Heart left ventricle (tissue), 16 donors: ENCODE results near the gene LMAN1. TPM values are rescaled to one million over a fixed set of nuclear protein-coding genes. Genes with fewer than 3 reads are reported as not detected.

Source experiments
- ATAC-seq, 4 donors: fragments of 200-7000 bp; cut with Tn5 transposase; one replicate each; pipeline ENCODE4 v1.9.1; 2020 to 2022; ENCODE audit warnings: moderate library complexity in 4 of 4, mild to moderate bottlenecking in 3 of 4, moderate number of reproducible peaks in 1 of 4
- DNase-seq, 5 donors: peaks; one replicate each; pipeline ENCODE4 v3.0.0-alpha.2; 2020
- H3K27ac ChIP-seq, 12 donors: fragments of 200-600 bp; sonication (generic) in 4 of 12; one replicate each; pipeline versions ENCODE4 v1.5.0 to v1.8.0; 2016 to 2022; ENCODE audit warnings: mild to moderate bottlenecking in 2 of 12
- H3K27me3 ChIP-seq, 9 donors: fragments of 200-600 bp; sonication (generic) in 2 of 9; one replicate each; pipeline versions ENCODE4 v1.5.1 to v1.8.0; 2016 to 2022; ENCODE audit warnings: mild to moderate bottlenecking in 3 of 9
- H3K36me3 ChIP-seq, 9 donors: fragments of 200-600 bp; sonication (generic) in 2 of 9; one replicate each; pipeline versions ENCODE4 v1.5.0 to v1.8.0; 2018 to 2022; ENCODE audit warnings: mild to moderate bottlenecking in 2 of 9
- H3K4me1 ChIP-seq, 12 donors: fragments of 200-600 bp; sonication (generic) in 4 of 12; one replicate each; pipeline versions ENCODE4 v1.5.0 to v1.8.0; 2016 to 2022; ENCODE audit warnings: mild to moderate bottlenecking in 3 of 12
- H3K4me3 ChIP-seq, 12 donors: fragments of 200-600 bp; sonication (generic) in 4 of 12; one replicate each; pipeline versions ENCODE4 v1.5.0 to v1.8.0; 2017 to 2022; ENCODE audit warnings: mild to moderate bottlenecking in 9 of 12, moderate library complexity in 4 of 12
- H3K9me3 ChIP-seq, 12 donors: fragments of 200-600 bp; sonication (generic) in 4 of 12; one replicate each; pipeline versions ENCODE4 v1.5.0 to v1.8.0; 2016 to 2022; ENCODE audit warnings: mild to moderate bottlenecking in 1 of 12
- POLR2A ChIP-seq, 2 donors: fragments of 450-650 bp; IDR thresholded peaks; one replicate each; pipeline ENCODE4 v1.6.1; 2017; ENCODE audit warnings: antibody characterized with exemption in 2 of 2, mild to moderate bottlenecking in 2 of 2, moderate library complexity in 2 of 2
- whole genome bisulfite sequencing, 4 donors: extraction: QIAGEN DNeasy Blood & Tissue Kit in 2 of 4; methylation state at CpG; one replicate each; pipeline versions ENCODE4 v1.1.5 to v1.1.7; 2013 to 2018; 5-methylcytosine and 5-hydroxymethylcytosine counted together
- intact Hi-C, 10 donors: fragments of 100-400 bp; cut with DNase I; formaldehyde crosslinking; loops; one replicate each; pipeline versions ENCODE4 v1.11.1 to v1.14.2; 2022
- polyA plus RNA-seq, 2 donors: library from polyadenylated mRNA; stranded (reverse); fragments of 200-250 nt; gene quantifications; one replicate each; pipeline ENCODE4 v1.2.3, GENCODE V29; 2013
- total RNA-seq, 9 donors: library from RNA; depleted of rRNA in 2 of 9; stranded (reverse); fragments of >200 nt in 2 of 9; fragmentation: NEBNext Ultra II Directional in 3 of 9; extraction: Animal tissue kit (Norgen Biotek cat#: 25700) in 3 of 9; gene quantifications; one replicate each; pipeline versions ENCODE4 v1.1.0 to v1.2.4, GENCODE V29; 2016 to 2023
- TF ChIP-seq, protein P1 (sequence below), 12 donors: fragments of 200-600 bp; sonication (generic) in 4 of 12; IDR thresholded peaks; one replicate each; pipeline versions ENCODE4 v1.5.0 to v1.8.0; 2018 to 2022; ENCODE audit warnings: antibody characterized with exemption in 12 of 12, mild to moderate bottlenecking in 5 of 12
- donor health status: ischemic (EF 13 %, LVEDD 7.1; RV severe dilation, severe dysfunction).
- donor health status: healthy with polysubstance abuse.
- donor health status: DM: no; HTN: yes; CAD: no.
- donor health status: DM: no; HTN: no; CAD: no.
- donor health status: ischemic (EF 25% LVEDD 6.9; RV normal size, moderate dysfunction).
- donor health status: ischemic (EF 25% LVEDD 5.7; RV mildly dilated, moderate dysfunction).
- donor health status: healthy.
- donor health status: DM: yes; HTN: yes; CAD: no.
- donor health status: ischemic (EF 35%, LVEDD 5.7; RV mildly dilated, moderate dysfunction).
- donor health status: nonischemic (EF 11% LVEDD 7.7; RV severe dilation, severe dysfunction).
- donor health status: DM: yes; HTN: yes; CAD: no.
- donor health status: PGD.
- donor health status: ischemic (EF 29% LVEDD 5.4; RV normal size, mild dysfunction).
- donor health status: nonischemic (EF 23%, LVEDD 6.1; RV moderate dilation, normal function).

Gene LMAN1
- total and polyA plus RNA-seq, 11 donors, result 16.5 to 72.9 (median 60.5) TPM

DNA sequence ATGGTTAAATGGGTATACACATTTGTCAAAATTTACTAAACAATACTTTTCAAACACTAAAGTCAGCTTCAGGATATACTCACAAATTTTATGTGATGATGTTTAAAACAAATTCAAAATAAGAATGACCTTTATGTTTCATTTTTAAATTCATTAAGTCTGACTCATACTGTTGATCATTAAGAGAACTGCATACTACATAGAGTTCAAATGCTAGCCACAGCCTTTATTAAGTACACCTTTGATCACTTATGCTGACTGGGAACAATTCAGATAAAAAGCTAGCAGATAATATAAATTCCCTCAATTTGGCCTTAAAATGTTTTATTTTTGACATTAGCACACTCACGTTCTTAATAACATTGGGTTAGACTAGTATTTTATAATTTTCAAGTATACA lies 14.1 kb downstream of the LMAN1 start:
- Histone ChIP-seq H3K9me3 (peaks cover 0 to 27% (median 4%) of the 10 kb centered on the region in 12 donors), H3K36me3 (peaks cover 3 to 96% (median 81%) of the 10 kb centered on the region in 9 donors), H3K27me3 (no peaks in the 10 kb centered on the region), H3K4me3 (no peak overlapping the region), H3K27ac (no peak overlapping the region), H3K4me1 (no peaks in the 10 kb centered on the region)
- intact Hi-C loops, result no loop called here
- no peak for TF ChIP-seq POLR2A (IDR thresholded peaks at IDR 0.05)
- TF ChIP-seq, protein P1, sequence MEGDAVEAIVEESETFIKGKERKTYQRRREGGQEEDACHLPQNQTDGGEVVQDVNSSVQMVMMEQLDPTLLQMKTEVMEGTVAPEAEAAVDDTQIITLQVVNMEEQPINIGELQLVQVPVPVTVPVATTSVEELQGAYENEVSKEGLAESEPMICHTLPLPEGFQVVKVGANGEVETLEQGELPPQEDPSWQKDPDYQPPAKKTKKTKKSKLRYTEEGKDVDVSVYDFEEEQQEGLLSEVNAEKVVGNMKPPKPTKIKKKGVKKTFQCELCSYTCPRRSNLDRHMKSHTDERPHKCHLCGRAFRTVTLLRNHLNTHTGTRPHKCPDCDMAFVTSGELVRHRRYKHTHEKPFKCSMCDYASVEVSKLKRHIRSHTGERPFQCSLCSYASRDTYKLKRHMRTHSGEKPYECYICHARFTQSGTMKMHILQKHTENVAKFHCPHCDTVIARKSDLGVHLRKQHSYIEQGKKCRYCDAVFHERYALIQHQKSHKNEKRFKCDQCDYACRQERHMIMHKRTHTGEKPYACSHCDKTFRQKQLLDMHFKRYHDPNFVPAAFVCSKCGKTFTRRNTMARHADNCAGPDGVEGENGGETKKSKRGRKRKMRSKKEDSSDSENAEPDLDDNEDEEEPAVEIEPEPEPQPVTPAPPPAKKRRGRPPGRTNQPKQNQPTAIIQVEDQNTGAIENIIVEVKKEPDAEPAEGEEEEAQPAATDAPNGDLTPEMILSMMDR (IDR thresholded peaks at IDR 0.05), result no peak
- WGBS, 4 donors, result 0 to 65% (median 0%) methylated on average over 1 of the region's 1 CpG
- no peak for DNase-seq
- ATAC-seq, result no peak

DNA sequence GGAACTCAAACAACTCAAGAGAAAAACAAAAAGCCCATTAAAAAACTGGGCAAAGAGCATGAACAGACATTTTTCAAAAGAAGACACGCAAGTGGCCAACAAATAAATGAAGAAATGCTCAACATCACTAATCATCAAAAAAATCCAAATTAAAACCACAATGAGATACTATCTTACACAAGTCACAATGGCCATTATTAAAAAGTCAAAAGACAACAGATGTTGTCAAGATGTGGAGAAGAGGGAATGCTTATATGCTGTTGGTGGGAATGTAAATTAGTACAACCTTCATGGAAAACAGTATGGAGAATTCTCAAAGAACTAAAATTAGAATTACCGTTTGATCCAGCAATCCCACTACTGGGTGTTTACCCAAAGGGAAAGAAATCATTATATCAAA lies 15.1 kb downstream of the LMAN1 start:
- Histone ChIP-seq H3K4me1 (no peaks in the 10 kb centered on the region), H3K36me3 (peaks cover 8 to 96% (median 81%) of the 10 kb centered on the region in 9 donors), H3K27me3 (no peaks in the 10 kb centered on the region), H3K4me3 (no peak overlapping the region), H3K27ac (no peak overlapping the region), H3K9me3 (peaks cover 0 to 31% (median 4%) of the 10 kb centered on the region in 12 donors)
- intact Hi-C loops, result no loop called here
- DNase-seq, result no peak
- no peak for TF ChIP-seq POLR2A (IDR thresholded peaks at IDR 0.05)
- TF ChIP-seq, protein P1 (IDR thresholded peaks at IDR 0.05), result no peak
- no peak for ATAC-seq
- WGBS, 4 donors, result 94 to 97% (median 95%) methylated on average over 2 of the region's 2 CpGs

DNA sequence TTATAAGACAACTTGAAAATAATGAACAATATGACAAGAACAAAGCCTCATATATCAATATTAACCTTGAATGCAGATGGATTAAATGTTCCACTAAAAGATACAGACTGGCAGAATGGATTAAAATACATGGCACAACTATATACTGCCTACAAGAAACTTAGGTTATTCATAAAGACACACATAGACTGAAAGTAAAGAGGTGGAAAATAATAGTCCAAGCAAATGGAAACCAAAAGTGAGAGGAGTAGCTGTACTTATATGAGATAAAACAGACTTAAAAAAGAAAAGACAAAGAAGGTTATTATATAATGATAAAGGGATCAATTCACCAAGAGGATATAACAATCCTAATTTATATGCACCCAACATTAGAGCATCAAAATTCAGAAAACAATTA lies 18.2 kb downstream of the LMAN1 start:
- TF ChIP-seq POLR2A (IDR thresholded peaks at IDR 0.05), result no peak
- peaks cover 0 to 31% (median 4%) of the 10 kb centered on the region in 12 donors for H3K9me3 ChIP-seq
- H3K36me3 ChIP-seq, result peaks cover 10 to 96% (median 81%) of the 10 kb centered on the region in 9 donors
- ATAC-seq, result no peak
- H3K27ac ChIP-seq, result no peak overlapping the region
- H3K4me3 ChIP-seq, result no peak overlapping the region
- H3K4me1 ChIP-seq, result no peaks in the 10 kb centered on the region
- no peak for DNase-seq
- intact Hi-C loops, result no loop called here
- no peaks in the 10 kb centered on the region for H3K27me3 ChIP-seq

DNA sequence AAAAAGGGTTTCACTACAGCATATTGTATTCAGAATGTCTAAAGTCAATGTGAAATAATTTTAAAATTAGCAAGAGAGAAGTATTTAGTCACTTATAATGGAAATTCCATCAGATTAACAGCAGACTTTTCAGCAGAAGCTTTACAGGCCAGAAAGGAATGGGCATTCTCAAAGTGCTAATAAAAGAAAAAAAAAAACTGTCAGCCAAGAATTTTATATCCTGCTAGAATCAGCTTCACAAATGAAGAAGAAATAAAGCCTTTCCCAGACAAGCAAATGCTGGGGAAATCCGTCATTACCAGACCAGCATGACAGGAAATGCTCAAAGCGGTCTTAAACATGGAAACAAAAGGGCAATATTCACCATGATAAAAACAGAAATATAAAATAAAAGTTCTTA lies 18.8 kb downstream of the LMAN1 start:
- no peak overlapping the region for H3K4me3 ChIP-seq
- H3K36me3 ChIP-seq, result peaks cover 10 to 96% (median 81%) of the 10 kb centered on the region in 9 donors
- no peaks in the 10 kb centered on the region for H3K4me1 ChIP-seq
- ATAC-seq (no peak), DNase-seq (no peak)
- WGBS, 4 donors, result 82 to 87% (median 85%) methylated on average over 2 of the region's 2 CpGs
- TF ChIP-seq, protein P1 (IDR thresholded peaks at IDR 0.05), result no peak
- H3K27me3 ChIP-seq, result no peaks in the 10 kb centered on the region
- intact Hi-C loops, result no loop called here
- peaks cover 0 to 31% (median 4%) of the 10 kb centered on the region in 12 donors for H3K9me3 ChIP-seq
- H3K27ac ChIP-seq, result no peak overlapping the region

DNA sequence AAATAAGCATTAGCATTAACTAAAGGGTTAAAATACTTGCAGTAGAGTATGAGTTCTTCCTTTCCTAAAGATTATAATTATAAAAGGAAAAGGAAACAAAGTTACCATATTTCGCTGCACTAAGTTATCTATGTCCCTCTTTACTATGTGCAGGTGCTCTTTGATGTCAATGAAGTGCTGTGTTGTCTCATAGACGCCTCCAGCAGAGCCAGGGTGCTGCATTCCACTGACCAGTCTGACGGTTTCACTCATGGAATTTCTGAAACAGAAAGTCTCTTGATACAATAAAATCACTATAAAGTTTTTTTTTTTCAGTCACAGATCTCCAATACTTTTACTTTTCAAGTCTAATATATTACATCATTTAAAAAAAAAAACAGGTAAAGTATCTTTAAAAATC lies 26.1 kb downstream of the LMAN1 start:
- WGBS, 4 donors, result 43 to 63% (median 59%) methylated on average over 3 of the region's 3 CpGs
- no peaks in the 10 kb centered on the region for H3K9me3 ChIP-seq
- peak in 3 of 4 donors; percentile 55 to 73 (median 61) for ATAC-seq
- no peak for TF ChIP-seq POLR2A (IDR thresholded peaks at IDR 0.05)
- TF ChIP-seq, protein P1 (IDR thresholded peaks at IDR 0.05), result no peak
- no peak for DNase-seq
- no peak overlapping the region for H3K4me3 ChIP-seq
- no peaks in the 10 kb centered on the region for H3K4me1 ChIP-seq
- intact Hi-C loops, result no loop called here
- H3K27me3 ChIP-seq, result no peaks in the 10 kb centered on the region
- H3K27ac ChIP-seq, result no peak overlapping the region
- peaks cover 0 to 100% (median 98%) of the 10 kb centered on the region in 9 donors for H3K36me3 ChIP-seq
